Measurements from ENCODE around the gene NOP10. TPM values are rescaled to one million over a fixed set of nuclear protein-coding genes. Genes with fewer than 3 reads are reported as not detected.

NOP10 gene

DNA sequence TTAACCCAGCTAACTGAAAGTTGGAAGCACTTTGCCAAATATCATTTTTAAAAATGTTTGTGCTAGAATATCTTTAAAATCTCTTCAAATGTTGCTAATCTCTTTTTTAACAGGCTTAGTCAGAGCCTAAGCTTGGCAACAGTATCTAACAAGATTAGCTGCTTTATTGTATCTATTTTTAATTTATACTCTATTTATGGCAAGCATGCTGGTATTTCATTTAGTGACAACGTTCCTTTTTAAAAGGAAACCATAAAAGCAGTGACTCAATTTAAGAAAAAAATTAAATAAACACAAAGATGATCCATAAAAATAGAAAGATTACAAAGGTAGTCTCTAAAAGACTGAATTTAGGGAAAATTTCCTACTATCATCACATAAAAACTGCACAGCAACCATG, 45.9 kb downstream of the NOP10 start:
- Histone ChIP-seq H2AFZ (ENCODE audit: low read depth, low read length) (no peak overlapping the region), H3K9ac (ENCODE audit: low read length) (peak overlapping the region; percentile 40), H3K4me1 (ENCODE audit: control insufficient read depth, insufficient read depth, low read depth, low read length) (no peaks in the 10 kb centered on the region), H2BK15ac (ENCODE audit: low read depth, poor library complexity, severe bottlenecking) (no peak overlapping the region), H4K91ac (ENCODE audit: low read length) (no peak overlapping the region), H3K4ac (ENCODE audit: low read depth in 1 of 2, low read length in 2 of 2) (no peak overlapping the region), H3K18ac (ENCODE audit: low read depth in 1 of 2, low read length in 2 of 2) (no peak overlapping the region), H2BK12ac (ENCODE audit: low read length in 2 of 2) (no peak overlapping the region), H4K8ac (ENCODE audit: low read length) (no peak overlapping the region), H2BK120ac (ENCODE audit: low read depth, low read length) (no peak overlapping the region), H3K4me3 (ENCODE audit: insufficient read depth in 1 of 2, low read depth in 1 of 2, low read length in 2 of 2) (no peak overlapping the region), H3K4me2 (ENCODE audit: low read length, poor library complexity, severe bottlenecking) (no peak overlapping the region), H2AK5ac (ENCODE audit: low read length, severe bottlenecking) (no peak overlapping the region), H3K14ac (ENCODE audit: low read length in 2 of 2) (no peak overlapping the region), H3K9me3 (ENCODE audit: control insufficient read depth, low read length) (no peaks in the 10 kb centered on the region), H3K27ac (ENCODE audit: low read length, poor library complexity, severe bottlenecking) (no peak overlapping the region), H2BK5ac (ENCODE audit: low read depth, low read length, poor library complexity, severe bottlenecking) (no peak overlapping the region), H3K36me3 (ENCODE audit: control insufficient read depth in 1 of 2, insufficient read depth in 2 of 2, low read depth in 1 of 2, low read length in 2 of 2) (peaks cover 0 to 3% of the 10 kb centered on the region in 2 experiments), H3K23ac (ENCODE audit: low read length in 2 of 2) (no peak overlapping the region), H3K27me3 (ENCODE audit: control insufficient read depth in 1 of 2, insufficient read depth in 1 of 2, low read length in 2 of 2) (no peaks in the 10 kb centered on the region), H3K79me1 (replicated peaks; ENCODE audit: low read length, poor library complexity, severe bottlenecking) (peaks cover 6% of the 10 kb centered on the region)
- WGBS, result no CpG with 5 or more reads among the region's 1 CpG
- DNase-seq, result no peak

- Histone ChIP-seq H2BK5ac (ENCODE audit: low read depth, low read length, poor library complexity, severe bottlenecking) (no peak overlapping the region), H3K9me3 (ENCODE audit: control insufficient read depth, low read length) (no peaks in the 10 kb centered on the region), H2AK5ac (ENCODE audit: low read length, severe bottlenecking) (no peak overlapping the region), H3K79me1 (replicated peaks; ENCODE audit: low read length, poor library complexity, severe bottlenecking) (peaks cover 6% of the 10 kb centered on the region), H2BK15ac (ENCODE audit: low read depth, poor library complexity, severe bottlenecking) (no peak overlapping the region), H3K4me3 (ENCODE audit: insufficient read depth in 1 of 2, low read depth in 1 of 2, low read length in 2 of 2) (no peak overlapping the region), H4K8ac (ENCODE audit: low read length) (no peak overlapping the region), H2BK12ac (ENCODE audit: low read length in 2 of 2) (no peak overlapping the region), H2BK120ac (ENCODE audit: low read depth, low read length) (no peak overlapping the region), H4K91ac (ENCODE audit: low read length) (no peak overlapping the region), H3K23ac (ENCODE audit: low read length in 2 of 2) (no peak overlapping the region), H3K4me2 (ENCODE audit: low read length, poor library complexity, severe bottlenecking) (no peak overlapping the region), H3K4ac (ENCODE audit: low read depth in 1 of 2, low read length in 2 of 2) (no peak overlapping the region), H2AFZ (ENCODE audit: low read depth, low read length) (no peak overlapping the region), H3K9ac (ENCODE audit: low read length) (no peak overlapping the region), H3K27ac (ENCODE audit: low read length, poor library complexity, severe bottlenecking) (no peak overlapping the region), H3K14ac (ENCODE audit: low read length in 2 of 2) (no peak overlapping the region), H3K36me3 (ENCODE audit: control insufficient read depth in 1 of 2, insufficient read depth in 2 of 2, low read depth in 1 of 2, low read length in 2 of 2) (peaks cover 0 to 3% of the 10 kb centered on the region in 2 experiments), H3K4me1 (ENCODE audit: control insufficient read depth, insufficient read depth, low read depth, low read length) (no peaks in the 10 kb centered on the region), H3K27me3 (ENCODE audit: control insufficient read depth in 1 of 2, insufficient read depth in 1 of 2, low read length in 2 of 2) (no peaks in the 10 kb centered on the region), H3K18ac (ENCODE audit: low read depth in 1 of 2, low read length in 2 of 2) (no peak overlapping the region)
- 95% methylated on average over 8 of the region's 9 CpGs for whole genome bisulfite sequencing
- no peak for DNase-seq
Observed at GRCh38 chr15:34292621-34293020, 50.3 kb downstream of the NOP10 start.

Small RNAs within 50 kb of the gene (small RNA-seq; reads per million reads assigned to genes)
- gene MIR1233-1 (ENCODE audit: low read depth) (not detected), gene RF00019 (ENCODE audit: low read depth) (not detected)
